ENCODE data around the gene GALT.

DNA sequence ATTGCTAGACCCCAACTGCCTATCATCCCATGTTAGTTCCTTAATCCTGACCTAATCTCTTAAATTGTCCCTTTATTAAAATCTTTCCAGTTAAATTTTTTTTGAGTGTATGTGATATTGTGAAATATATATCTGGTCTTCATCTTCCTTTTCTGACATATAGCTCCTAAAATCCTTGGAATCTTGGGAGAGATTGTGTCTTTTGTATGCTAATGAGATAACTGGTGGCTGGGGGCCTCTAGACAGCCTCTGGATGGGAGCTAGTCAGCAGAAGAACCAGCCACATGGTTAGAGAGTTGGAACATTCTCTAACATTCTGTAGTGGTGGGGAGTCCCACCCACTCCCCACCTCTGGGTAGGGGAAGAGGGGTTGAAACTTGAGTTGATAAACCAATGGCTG lies 48.3 kb downstream of the GALT start:
- TF ChIP-seq, protein P1, sequence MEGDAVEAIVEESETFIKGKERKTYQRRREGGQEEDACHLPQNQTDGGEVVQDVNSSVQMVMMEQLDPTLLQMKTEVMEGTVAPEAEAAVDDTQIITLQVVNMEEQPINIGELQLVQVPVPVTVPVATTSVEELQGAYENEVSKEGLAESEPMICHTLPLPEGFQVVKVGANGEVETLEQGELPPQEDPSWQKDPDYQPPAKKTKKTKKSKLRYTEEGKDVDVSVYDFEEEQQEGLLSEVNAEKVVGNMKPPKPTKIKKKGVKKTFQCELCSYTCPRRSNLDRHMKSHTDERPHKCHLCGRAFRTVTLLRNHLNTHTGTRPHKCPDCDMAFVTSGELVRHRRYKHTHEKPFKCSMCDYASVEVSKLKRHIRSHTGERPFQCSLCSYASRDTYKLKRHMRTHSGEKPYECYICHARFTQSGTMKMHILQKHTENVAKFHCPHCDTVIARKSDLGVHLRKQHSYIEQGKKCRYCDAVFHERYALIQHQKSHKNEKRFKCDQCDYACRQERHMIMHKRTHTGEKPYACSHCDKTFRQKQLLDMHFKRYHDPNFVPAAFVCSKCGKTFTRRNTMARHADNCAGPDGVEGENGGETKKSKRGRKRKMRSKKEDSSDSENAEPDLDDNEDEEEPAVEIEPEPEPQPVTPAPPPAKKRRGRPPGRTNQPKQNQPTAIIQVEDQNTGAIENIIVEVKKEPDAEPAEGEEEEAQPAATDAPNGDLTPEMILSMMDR (conservative IDR thresholded peaks at IDR 0.05; ENCODE audit: low read depth in 2 of 2): no peak
- TF ChIP-seq EZH2 (IDR thresholded peaks at IDR 0.05; ENCODE audit: low read depth, unreplicated experiment) (no peak), REST (IDR thresholded peaks at IDR 0.05; ENCODE audit: unreplicated experiment) (no peak), EZH2phosphoT487 (IDR thresholded peaks at IDR 0.05; ENCODE audit: unreplicated experiment) (no peak), JUNB (IDR thresholded peaks at IDR 0.05; ENCODE audit: unreplicated experiment) (no peak), CREB1 (CRISPR knock-in tag; IDR thresholded peaks at IDR 0.05; ENCODE audit: low read depth) (no peak), POLR2AphosphoS5 (IDR thresholded peaks at IDR 0.05; ENCODE audit: low read depth) (no peak)
